ENCODE results near the gene AKNA.
"Not testable (repeated sequence)": the region's sequence is repeated elsewhere in the genome, so short reads cannot be mapped to it uniquely, and the experiment has no call there.

DNA sequence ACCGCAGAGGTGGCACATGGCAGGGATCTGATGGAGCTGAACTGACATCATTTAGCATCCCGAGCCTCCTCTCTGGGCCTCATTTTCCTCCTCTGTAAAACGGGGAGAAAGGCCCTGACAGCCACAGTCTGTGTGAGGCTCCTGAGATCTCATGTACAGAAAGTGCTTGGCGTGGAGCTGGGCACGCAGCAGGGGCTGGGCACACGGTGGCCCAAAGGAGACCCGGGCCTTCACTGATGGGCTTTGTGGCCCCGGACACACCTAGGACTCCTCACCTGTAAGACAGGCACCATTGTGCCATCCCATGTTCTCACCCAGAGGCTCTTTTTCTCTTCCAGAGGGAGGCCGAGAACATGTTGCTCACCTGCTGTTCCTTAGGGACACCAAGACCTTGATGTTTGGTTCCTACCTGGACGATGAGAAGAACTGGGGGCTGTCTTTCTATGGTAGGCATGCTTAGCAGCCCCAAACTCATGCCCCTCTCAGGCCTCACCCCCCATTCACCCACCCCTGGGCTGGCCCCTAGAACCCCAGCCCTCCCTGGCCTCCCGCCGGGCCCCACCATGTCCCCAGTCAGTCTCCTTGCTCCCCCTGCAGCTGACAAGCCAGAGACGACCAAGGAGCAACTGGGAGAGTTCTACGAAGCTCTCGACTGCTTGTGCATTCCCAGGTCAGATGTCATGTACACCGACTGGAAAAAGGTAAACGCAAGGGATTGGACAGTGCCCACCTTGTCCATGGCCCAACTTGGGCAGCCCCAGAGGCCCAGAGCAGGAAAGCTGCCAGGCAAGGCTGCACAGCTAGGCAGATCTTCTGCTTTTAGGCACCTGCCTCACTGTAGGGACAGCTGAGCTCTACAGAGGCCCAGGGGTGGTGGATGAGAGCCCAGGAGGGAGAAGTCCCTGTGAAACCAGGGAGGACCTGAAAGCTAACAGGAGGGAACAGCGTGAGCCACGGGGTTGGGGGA lies 56.3 kb downstream of the AKNA start:
- TF ChIP-seq, protein P1, sequence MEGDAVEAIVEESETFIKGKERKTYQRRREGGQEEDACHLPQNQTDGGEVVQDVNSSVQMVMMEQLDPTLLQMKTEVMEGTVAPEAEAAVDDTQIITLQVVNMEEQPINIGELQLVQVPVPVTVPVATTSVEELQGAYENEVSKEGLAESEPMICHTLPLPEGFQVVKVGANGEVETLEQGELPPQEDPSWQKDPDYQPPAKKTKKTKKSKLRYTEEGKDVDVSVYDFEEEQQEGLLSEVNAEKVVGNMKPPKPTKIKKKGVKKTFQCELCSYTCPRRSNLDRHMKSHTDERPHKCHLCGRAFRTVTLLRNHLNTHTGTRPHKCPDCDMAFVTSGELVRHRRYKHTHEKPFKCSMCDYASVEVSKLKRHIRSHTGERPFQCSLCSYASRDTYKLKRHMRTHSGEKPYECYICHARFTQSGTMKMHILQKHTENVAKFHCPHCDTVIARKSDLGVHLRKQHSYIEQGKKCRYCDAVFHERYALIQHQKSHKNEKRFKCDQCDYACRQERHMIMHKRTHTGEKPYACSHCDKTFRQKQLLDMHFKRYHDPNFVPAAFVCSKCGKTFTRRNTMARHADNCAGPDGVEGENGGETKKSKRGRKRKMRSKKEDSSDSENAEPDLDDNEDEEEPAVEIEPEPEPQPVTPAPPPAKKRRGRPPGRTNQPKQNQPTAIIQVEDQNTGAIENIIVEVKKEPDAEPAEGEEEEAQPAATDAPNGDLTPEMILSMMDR (conservative IDR thresholded peaks at IDR 0.05), result not testable (repeated sequence)
- not testable (repeated sequence) for TF ChIP-seq EZH2 (IDR thresholded peaks at IDR 0.05; ENCODE audit: low read depth)

Data from PC-9 (cell line).